ENCODE data around the gene CALCR. TPM values are rescaled to one million over a fixed set of nuclear protein-coding genes. Genes with fewer than 3 reads are reported as not detected.

Gene CALCR
- total RNA-seq, 1 experiment from 2014 or later: 0.10 TPM

- no peaks in the 10 kb centered on the region for H3K9me2 ChIP-seq (ENCODE audit: insufficient read depth)
- DNase-seq (ENCODE audit: low read depth, low spot score): no peak
- no peaks in the 10 kb centered on the region for H3K36me3 ChIP-seq (ENCODE audit: control insufficient read depth in 1 of 2, insufficient read depth in 2 of 2, low read length in 2 of 2)
- H3K4me3 ChIP-seq (replicated peaks in 1 of 2; ENCODE audit: low read depth in 1 of 2, low read length in 2 of 2): peak overlapping the region in 1 of 2 experiments; percentile 31; a peak in 2 of 4 replicates
- ChIA-PET RAD21 (ENCODE audit: low non-redundant PET in 1 of 2, low total read pairs in 2 of 2, uncharacterized antibody in 2 of 2, unreplicated experiment in 2 of 2) (no interaction called here), POLR2A (no interaction called here), CTCF (no interaction called here)
- no peak overlapping the region for H2AFZ ChIP-seq (ENCODE audit: low read depth, low read length, poor library complexity, severe bottlenecking)
- no TSS peak for BruUV-seq (replicated peaks)
- H3K4me1 ChIP-seq (ENCODE audit: control insufficient read depth in 1 of 2, insufficient read depth in 2 of 2, low read length in 2 of 2): peaks cover 0 to 9% of the 10 kb centered on the region in 2 experiments; a peak in 1 of 4 replicates
- TF ChIP-seq REST (IDR thresholded peaks at IDR 0.05; ENCODE audit: low read depth): no peak
- no peak for TF ChIP-seq ATF3 (IDR thresholded peaks at IDR 0.05)
- TF ChIP-seq CBX3 (IDR thresholded peaks at IDR 0.05; ENCODE audit: low read depth): no peak
- no peak for TF ChIP-seq ZFX (IDR thresholded peaks at IDR 0.05)
- TF ChIP-seq RAD21 (IDR thresholded peaks at IDR 0.05; ENCODE audit: low read depth): no peak
- no peak for TF ChIP-seq CEBPB (IDR thresholded peaks at IDR 0.05; ENCODE audit: low read depth)
- TF ChIP-seq SRF (IDR thresholded peaks at IDR 0.05; ENCODE audit: low read depth): no peak
- no peak for TF ChIP-seq FOSL1 (IDR thresholded peaks at IDR 0.05; ENCODE audit: low read depth)
- no peak for TF ChIP-seq CTCF (IDR thresholded peaks at IDR 0.05 in 2 of 3, conservative IDR thresholded peaks at IDR 0.05 in 1 of 3; ENCODE audit: borderline replicate concordance in 1 of 3, insufficient read depth in 1 of 3, low read depth in 2 of 3, low read length in 2 of 3)
- no peak for TF ChIP-seq MAX (IDR thresholded peaks at IDR 0.05)
- no peak for TF ChIP-seq JUND (IDR thresholded peaks at IDR 0.05)
- no peak for TF ChIP-seq POLR2A (IDR thresholded peaks at IDR 0.05; ENCODE audit: borderline replicate concordance, extremely low read depth, insufficient read depth, insufficient read length)
- TF ChIP-seq EGR1 (IDR thresholded peaks at IDR 0.05; ENCODE audit: low read depth): no peak
- no peaks in the 10 kb centered on the region for H3K79me2 ChIP-seq (ENCODE audit: insufficient read depth, low read length)
- peak overlapping the region; percentile 55 for H3K4me2 ChIP-seq (ENCODE audit: low read length)
- no peaks in the 10 kb centered on the region for H3K9me3 ChIP-seq (ENCODE audit: control insufficient read depth in 1 of 2, insufficient read depth in 1 of 2, low read depth in 1 of 2, low read length in 2 of 2)
- H4K20me1 ChIP-seq (ENCODE audit: insufficient read depth): no peaks in the 10 kb centered on the region
- intact Hi-C loops (cut with micrococcal nuclease): no loop called here
- H3K27me3 ChIP-seq (ENCODE audit: insufficient read depth, low read length): peaks cover 6% of the 10 kb centered on the region; the same call in 1 of the 2 replicates
- no peak overlapping the region for H3K27ac ChIP-seq (ENCODE audit: low read depth, low read length)
- no peak overlapping the region for H3K9ac ChIP-seq (ENCODE audit: low read length)
- ATAC-seq: peak; percentile 76
These were observed 1.3 kb upstream of the CALCR start for GRCh38 chr7:93575555-93576399.
